Astrocyte (in vitro differentiated cells and primary cell): ENCODE data around the gene CST9L. TPM values are rescaled to one million over a fixed set of nuclear protein-coding genes. Genes with fewer than 3 reads are reported as not detected.

ENCODE experiments used
- total RNA-seq: library from RNA; stranded (reverse); gene quantifications from 2 replicates; pipeline ENCODE4 v1.2.1, GENCODE V29; 2021

CST9L gene
- total RNA-seq, 1 donor from 2014 or later: not detected

Other genes with a start within 250 kb of the CST9L start
- 17.9 and 19.3 TPM in 2 replicates for gene NXT1, start 217.7 kb downstream of the CST9L start, total RNA-seq
- gene GZF1, start 206.3 kb downstream of the CST9L start, total RNA-seq: 12.2 and 16.3 TPM in 2 replicates
- gene NAPB, start 147.0 kb downstream of the CST9L start, total RNA-seq: 10.2 and 13.1 TPM in 2 replicates
- not detected in 2 replicates for gene CSTL1, start 128.8 kb downstream of the CST9L start, total RNA-seq
- not detected in 2 replicates for gene CST11, start 115.6 kb downstream of the CST9L start, total RNA-seq
- gene CST8, start 77.4 kb downstream of the CST9L start, total RNA-seq: not detected in 2 replicates
- gene CST9, start 37.4 kb upstream of the CST9L start, total RNA-seq: not detected in 2 replicates
- gene CST3, start 69.5 kb upstream of the CST9L start, total RNA-seq: 316 and 355 TPM in 2 replicates
- gene CST4, start 120.6 kb upstream of the CST9L start, total RNA-seq: not detected in 2 replicates
- not detected in 2 replicates for gene CST1, start 182.5 kb upstream of the CST9L start, total RNA-seq